HG03442 (cell line): Measurements from ENCODE around the gene KCNJ1.

Experiments
- ATAC-seq: cut with Tn5 transposase; IDR thresholded peaks from one replicate; pipeline ENCODE4 v1.9.1; 2021; ENCODE audit warnings: mild to moderate bottlenecking, moderate library complexity; ENCODE audit not compliant: unreplicated experiment

The KCNJ1 gene

GRCh38 chr11:128884703-128885338 is 17.7 kb upstream of the KCNJ1 start:
- ATAC-seq: peak; percentile 83

DNA sequence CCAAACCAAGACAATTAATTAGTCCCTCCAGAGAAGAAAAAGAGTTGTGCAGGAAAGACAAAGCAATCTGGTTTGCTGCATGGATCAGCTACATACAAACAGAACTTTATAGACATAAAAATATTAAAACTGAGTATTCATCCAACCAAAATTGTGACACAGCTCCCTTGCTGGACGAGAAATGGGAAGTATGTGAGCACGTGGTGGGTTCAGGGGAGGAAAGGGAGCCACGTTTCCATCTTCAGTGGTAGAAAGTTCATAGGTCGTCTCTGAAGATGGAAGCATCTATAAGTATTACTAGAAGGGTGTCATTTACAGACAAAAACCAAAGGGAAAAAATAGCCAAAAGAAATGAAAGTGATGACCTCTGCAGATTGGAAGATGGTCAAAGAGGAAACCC is 17.0 kb upstream of the KCNJ1 start:
- no peak for ATAC-seq

DNA sequence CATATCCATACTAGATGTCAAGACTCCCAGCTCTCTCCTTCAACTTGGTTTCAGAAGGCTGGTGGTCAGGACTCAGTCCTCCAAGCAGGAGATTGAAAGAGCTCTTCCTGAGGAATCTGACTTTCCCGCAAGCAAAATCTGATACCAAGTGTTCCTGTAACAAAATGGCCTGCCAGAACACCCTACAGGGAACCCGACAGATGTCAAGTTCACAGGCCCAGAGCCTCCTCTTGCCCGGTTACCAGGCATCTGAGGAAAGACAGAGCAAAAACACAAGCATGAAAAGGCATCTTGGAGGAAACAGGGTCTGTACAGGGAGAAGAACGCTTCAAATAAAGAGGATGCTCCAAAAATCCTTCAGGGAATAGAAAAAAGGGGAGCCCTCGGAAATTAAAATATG is 15.4 kb upstream of the KCNJ1 start:
- ATAC-seq: no peak

GRCh38 chr11:128881221-128881620 is 14.1 kb upstream of the KCNJ1 start:
- no peak for ATAC-seq

GRCh38 chr11:128879817-128880216 is 12.7 kb upstream of the KCNJ1 start:
- ATAC-seq: no peak

GRCh38 chr11:128878455-128878854 is 11.4 kb upstream of the KCNJ1 start:
- no peak for ATAC-seq

DNA sequence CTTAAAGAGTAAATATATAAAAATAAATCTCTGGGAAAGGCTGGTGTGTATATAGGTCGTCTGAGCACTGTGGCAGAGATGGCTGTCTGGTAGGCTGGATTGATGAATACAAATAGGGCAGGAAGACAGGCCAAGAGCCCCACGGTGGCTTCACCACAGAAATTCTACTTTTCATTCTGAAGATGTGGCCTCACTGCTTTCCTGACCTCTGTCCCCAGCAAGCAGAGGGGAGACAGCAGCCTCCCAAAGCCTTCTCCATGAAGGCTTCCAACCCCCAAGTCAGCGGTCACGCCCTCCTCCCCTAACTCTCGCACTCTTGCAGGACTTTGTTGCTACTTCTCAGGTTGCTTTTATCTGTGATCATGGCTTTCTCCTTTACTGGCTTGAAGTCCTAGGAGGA is 10.6 kb upstream of the KCNJ1 start:
- ATAC-seq: no peak

GRCh38 chr11:128876133-128876650 is 9.1 kb upstream of the KCNJ1 start:
- no peak for ATAC-seq

DNA sequence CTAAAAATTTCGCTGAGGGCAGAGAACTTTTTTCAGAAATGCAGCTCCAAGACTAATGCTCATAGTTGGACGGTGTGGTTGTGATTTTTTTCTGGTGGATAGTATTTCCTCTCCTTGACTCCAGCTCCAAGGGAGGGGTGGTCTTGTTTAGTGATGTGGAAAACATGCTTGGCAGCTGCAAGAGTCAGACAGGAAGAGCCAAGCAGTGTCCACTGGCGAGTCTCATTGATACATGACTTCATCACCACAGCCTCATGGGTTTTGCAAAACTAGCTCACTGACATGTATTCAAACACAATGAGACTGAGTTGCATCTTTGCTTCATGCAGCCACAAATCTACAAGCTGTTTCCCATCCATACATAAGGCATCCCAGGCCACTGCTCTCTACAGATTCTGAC is 7.3 kb upstream of the KCNJ1 start:
- ATAC-seq: no peak

DNA sequence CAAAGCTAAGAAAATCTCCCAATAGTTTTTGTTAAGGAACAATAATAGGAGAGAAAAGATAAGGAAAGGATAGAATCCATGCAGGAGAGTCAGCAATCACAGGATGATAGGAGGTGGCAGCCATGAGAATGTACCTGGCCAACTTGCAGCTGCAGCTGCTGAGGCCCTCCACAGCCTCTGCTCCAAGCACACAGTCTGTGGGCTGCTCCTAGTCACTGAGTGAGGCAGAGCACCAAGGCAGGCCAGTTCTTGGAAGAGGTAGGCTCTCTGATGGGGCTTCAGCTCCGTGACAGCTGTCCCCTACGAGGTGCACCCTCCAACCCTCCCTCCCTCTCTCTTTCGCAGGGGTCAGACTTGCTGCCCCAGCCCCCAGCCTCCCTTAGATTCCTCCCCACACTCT is 5.5 kb upstream of the KCNJ1 start:
- no peak for ATAC-seq

- ATAC-seq: no peak
Measured at GRCh38 chr11:128872094-128872493, 5.0 kb upstream of the KCNJ1 start.

GRCh38 chr11:128871168-128871610 is 4.1 kb upstream of the KCNJ1 start:
- ATAC-seq: no peak

GRCh38 chr11:128868841-128869671 is 2.0 kb upstream of the KCNJ1 start:
- ATAC-seq: no peak

- no peak for ATAC-seq
Measured at GRCh38 chr11:128865490-128865889, 1.6 kb downstream of the KCNJ1 start.

DNA sequence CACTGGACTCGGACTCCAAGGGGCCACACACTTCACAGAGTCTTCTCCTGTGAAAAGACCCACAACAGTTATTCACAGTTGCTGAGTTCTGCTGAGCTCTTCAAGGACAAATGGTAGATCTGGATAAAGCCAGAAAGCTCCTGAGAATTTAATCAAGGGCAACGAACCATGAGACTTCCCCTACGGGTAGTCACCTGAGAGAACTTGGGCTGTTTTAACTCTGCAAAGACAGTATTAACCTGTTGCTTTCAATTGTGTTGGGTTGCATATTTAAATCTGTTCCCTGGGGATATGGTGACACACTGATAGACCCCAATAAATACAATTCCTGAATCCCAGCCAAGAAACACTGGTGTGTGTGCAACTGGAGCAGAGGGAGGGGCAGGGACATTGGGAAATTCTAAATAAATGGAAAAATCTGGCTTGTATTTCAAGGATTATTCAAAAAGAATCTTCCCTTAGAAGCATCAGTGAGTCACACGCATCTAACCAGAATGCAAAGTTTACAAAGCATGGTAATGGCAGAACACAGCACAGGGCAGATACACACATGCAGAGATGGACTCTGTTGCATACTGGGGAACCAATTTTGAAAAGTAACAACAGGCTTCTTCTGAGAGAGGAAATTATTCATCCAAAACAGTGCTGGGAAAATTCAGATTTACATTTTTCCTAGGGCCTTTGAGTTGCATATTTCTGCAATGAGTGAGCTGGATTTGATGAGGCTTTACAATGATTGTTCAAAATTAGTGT is 4.0 kb downstream of the KCNJ1 start:
- no peak for ATAC-seq

DNA sequence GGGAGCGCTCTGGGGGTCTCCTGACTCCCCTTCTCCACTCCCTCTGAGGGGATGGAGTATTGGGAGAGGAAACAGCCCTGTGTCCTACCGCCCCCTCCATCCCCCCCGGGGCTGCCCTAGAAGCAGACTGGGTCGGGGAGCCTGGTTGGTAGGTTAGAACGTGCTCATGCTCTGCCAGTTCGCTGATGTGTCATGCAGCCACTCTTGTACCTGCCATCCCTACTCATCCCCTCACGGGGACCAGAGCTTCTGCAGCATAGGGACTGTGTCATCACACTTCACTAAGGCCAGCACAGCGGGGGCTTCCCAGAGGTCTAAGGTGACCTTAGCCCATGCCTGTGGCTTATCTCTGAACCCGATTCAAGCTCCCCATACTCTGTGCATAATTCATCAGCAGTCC is 4.7 kb downstream of the KCNJ1 start:
- ATAC-seq: no peak

DNA sequence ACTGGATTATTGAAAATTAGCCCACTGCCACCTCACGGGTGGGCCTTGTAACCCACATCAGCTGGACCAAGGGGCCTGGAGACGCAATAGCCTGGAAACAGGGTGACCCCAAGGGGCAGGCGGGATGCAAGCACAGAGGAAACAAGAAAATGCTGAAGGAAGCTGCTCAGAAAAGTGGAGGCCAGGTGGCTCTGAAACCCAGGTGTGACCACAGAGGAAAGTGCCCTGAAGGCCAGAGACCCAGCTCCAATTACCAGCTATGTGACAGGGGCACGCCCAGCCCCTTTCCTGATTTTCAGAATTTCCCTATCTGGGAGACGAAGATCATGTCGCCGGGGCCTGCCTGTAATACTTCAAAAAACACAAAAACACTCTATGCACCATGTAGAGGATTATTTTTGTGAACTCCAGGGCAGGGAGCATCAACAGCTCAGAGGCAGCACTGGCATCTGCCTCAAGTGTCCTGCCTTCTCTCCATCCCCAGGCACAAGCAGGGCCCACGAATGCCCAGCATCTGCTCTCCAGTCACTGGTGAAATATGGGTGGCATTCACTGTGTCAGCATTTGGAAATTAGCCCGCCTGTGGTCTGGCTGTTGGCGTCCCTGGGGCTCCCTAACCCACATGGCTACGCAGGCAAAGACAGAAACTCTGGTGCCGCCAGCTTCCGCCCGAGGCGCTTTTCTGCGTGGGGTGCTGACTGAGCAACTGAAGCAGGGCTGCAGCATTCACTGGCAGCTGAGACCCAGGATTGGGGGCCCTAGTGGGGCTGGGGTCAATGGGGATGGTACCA is 6.3 kb downstream of the KCNJ1 start:
- no peak for ATAC-seq

DNA sequence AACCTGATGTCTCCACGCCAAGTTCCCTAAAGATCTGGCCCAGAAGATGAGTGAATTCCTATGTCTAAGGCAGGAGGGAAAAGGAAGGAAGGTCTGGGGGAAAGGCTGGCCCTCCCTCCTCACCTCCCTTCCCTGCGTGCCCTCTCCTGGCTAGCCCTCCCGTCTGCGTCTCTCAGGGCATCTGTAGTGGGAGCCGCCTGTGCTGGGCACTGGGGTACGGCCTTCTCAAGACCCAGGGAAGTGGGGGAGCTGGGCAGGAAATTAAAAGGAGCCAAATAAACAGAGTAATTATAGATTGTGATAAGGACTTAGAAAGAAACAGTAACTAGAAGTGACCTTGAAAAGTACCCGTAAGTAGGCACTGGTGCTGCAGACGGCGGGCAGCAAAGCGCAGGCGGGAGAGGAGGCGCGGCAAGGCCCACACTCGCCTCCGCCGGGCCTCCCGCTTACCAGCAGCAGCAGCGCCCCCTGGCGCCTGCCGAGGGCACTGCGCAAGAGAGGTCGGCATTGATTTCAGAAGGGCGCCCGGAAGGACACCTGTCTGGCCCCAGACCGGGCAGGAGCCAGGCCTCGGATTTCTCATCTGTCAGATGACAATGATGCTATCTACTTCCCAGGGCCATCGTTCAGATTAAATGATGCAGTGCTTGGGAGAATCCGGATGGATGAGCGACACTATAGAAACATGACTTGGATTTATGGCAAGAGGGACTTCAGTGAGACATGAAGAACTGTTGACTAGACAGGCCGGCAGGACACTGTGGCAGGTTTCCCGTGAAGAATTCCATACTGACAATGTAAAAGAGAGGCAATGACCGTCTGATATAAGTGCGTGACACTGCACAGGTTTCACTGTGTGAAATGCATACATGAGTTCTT is 7.3 kb downstream of the KCNJ1 start:
- ATAC-seq: peak; percentile 91

GRCh38 chr11:128857341-128857740 is 9.8 kb downstream of the KCNJ1 start:
- no peak for ATAC-seq

- ATAC-seq: no peak
Measured at GRCh38 chr11:128856241-128856640, 10.9 kb downstream of the KCNJ1 start.
